AG04450 (cell line): ENCODE measurements around the gene CDS2. TPM values are rescaled to one million over a fixed set of nuclear protein-coding genes. Genes with fewer than 3 reads are reported as not detected.
"Not testable (repeated sequence)": the region's sequence is repeated elsewhere in the genome, so short reads cannot be mapped to it uniquely, and the experiment has no call there.

ENCODE experiments used
- CTCF ChIA-PET: fragments of 300-600, 350-600 bp; formaldehyde crosslinking; extraction: SDS; loops from one replicate; lab custom pipeline; 2022; ENCODE audit warnings: antibody characterized with exemption, inconsistent platforms; lab: Charles Lee
- POLR2A ChIA-PET: fragments of 350-600 bp; formaldehyde crosslinking; extraction: SDS; loops from one replicate; lab custom pipeline; 2021; ENCODE audit warnings: antibody characterized with exemption, inconsistent platforms; lab: Yijun Ruan, JAX
- DNase-seq: peaks from one replicate; pipeline ENCODE4 v3.0.0-alpha.2; 2011; ENCODE audit warnings: low read depth, low spot score
- H3K27ac ChIP-seq: one replicate; pipeline ENCODE4 v1.5.1; 2012; ENCODE audit warnings: low read depth, low read length, control low read depth
- H3K27me3 ChIP-seq: one replicate; pipeline ENCODE4 v1.6.0; 2012; ENCODE audit warnings: low read length; ENCODE audit not compliant: control insufficient read depth, insufficient read depth
- H3K4me3 ChIP-seq: 2 replicates; pipeline ENCODE4 v1.5.1; 2011; ENCODE audit warnings: mild to moderate bottlenecking, low read depth, low read length, control low read depth
- H3K9me3 ChIP-seq: 2 replicates; pipeline ENCODE4 v1.5.1; 2012; ENCODE audit warnings: low read length; ENCODE audit not compliant: control insufficient read depth, insufficient read depth
- polyA plus RNA-seq: library from polyadenylated mRNA; depleted of rRNA; stranded (reverse); fragments of >200 nt; gene quantifications from 2 replicates; pipeline ENCODE4 v1.2.3, GENCODE V29; 2011
- TF ChIP-seq, protein P1 (sequence below): IDR thresholded peaks from 2 replicates; pipeline ENCODE4 v1.5.1; 2011; ENCODE audit warnings: low read depth, low read length, control low read depth, inconsistent platforms

CDS2 gene
- polyA plus RNA-seq, 1 experiment: 48.7 TPM

DNA sequence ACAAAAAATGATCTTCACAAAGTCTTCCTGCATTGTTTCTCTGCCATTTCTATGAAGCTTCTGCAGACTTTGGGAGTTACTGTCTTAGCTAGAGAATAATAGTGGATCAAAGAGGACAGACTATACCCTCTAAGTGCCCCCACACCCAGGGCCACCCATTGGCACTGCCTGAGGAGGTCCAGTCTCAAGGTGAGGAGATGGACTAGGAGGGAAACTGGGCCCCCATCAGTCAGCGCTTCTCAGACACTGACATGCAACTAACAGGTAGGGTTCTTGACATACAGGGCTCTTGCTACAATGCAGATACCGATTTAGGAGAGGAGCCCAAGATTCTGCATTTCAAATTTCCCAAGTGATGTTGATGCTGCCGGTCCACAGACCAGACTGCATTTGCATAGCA is 31.4 kb upstream of the CDS2 start:
- Histone ChIP-seq H3K27me3 (no peaks in the 10 kb centered on the region), H3K4me3 (no peak overlapping the region), H3K9me3 (no peaks in the 10 kb centered on the region), H3K27ac (no peak overlapping the region)
- TF ChIP-seq, protein P1, sequence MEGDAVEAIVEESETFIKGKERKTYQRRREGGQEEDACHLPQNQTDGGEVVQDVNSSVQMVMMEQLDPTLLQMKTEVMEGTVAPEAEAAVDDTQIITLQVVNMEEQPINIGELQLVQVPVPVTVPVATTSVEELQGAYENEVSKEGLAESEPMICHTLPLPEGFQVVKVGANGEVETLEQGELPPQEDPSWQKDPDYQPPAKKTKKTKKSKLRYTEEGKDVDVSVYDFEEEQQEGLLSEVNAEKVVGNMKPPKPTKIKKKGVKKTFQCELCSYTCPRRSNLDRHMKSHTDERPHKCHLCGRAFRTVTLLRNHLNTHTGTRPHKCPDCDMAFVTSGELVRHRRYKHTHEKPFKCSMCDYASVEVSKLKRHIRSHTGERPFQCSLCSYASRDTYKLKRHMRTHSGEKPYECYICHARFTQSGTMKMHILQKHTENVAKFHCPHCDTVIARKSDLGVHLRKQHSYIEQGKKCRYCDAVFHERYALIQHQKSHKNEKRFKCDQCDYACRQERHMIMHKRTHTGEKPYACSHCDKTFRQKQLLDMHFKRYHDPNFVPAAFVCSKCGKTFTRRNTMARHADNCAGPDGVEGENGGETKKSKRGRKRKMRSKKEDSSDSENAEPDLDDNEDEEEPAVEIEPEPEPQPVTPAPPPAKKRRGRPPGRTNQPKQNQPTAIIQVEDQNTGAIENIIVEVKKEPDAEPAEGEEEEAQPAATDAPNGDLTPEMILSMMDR: no peak
- no peak for DNase-seq
- POLR2A ChIA-PET: no interaction called here
- CTCF ChIA-PET: no interaction called here

DNA sequence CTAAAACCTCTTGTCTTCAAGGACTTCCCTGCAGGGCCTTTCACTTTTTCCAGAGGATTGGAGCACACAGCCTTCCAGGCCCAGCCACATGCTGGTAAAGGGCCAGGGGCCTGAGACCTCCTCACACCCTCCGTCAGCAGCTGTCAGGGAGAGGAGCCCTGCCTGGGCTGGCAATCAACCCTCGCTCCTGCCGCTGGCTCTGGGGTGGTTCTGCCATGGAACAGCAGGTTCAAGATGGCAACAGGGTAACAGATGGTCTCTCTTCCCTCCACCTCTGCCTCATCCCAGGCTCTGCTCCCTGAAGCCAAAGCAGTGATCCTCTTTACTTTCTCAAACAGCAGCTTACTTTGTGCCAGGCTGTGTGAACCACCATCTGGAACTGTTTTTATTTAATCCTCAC is 30.9 kb upstream of the CDS2 start:
- Histone ChIP-seq H3K27ac (no peak overlapping the region), H3K9me3 (no peaks in the 10 kb centered on the region), H3K4me3 (no peak overlapping the region), H3K27me3 (no peaks in the 10 kb centered on the region)
- TF ChIP-seq, protein P1: no peak
- CTCF ChIA-PET: no interaction called here
- no peak for DNase-seq
- POLR2A ChIA-PET: interaction anchor here (1.0 kb wide), 1 partner anchor 154 kb away, joined by 11 read pairs; no protein-coding TSS in a partner anchor

DNA sequence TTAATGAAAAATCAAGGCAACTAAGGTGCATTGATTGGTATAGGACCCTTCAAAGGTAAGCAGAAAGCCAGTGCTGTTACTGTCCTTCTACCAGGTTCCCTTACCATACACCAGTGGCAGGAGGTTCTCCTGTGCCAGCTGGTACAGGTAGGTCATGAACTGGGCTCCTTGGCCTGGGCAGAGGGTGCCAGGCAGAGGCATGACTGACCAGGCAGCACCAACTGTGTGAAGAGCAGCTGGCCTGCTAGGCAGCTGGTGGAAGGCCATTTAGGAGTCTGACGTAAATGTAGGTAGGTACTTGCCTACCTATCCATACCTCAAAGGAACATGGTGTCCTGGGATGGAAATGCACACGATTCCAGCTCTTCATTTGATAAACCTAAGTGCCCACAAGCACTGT is 30.3 kb upstream of the CDS2 start:
- Histone ChIP-seq H3K27me3 (no peaks in the 10 kb centered on the region), H3K9me3 (no peaks in the 10 kb centered on the region), H3K27ac (no peak overlapping the region), H3K4me3 (no peak overlapping the region)
- TF ChIP-seq, protein P1: no peak
- POLR2A ChIA-PET: interaction anchor here (1.0 kb wide), 1 partner anchor 154 kb away, joined by 11 read pairs; no protein-coding TSS in a partner anchor
- CTCF ChIA-PET: no interaction called here
- no peak for DNase-seq

DNA sequence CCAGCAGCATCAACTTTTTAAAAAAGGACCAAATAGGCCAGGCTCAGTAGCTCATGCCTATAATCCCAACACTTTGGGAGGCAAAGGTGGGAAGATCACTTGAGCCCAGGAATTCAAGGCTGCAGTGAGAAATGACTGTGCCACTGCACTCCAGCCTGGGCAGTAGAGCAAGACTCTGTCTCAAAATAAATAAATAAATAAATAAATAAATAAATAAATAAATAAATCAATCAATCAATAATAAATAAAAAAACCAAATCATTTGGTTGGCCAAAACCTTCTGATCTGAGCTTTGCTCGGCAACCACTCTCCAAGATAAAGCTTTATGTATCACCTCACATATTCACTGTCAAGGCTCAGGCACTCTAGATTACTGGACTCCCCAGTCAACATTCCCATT is 27.8 kb upstream of the CDS2 start:
- H3K27me3 ChIP-seq, POLR2A ChIA-PET, H3K9me3 ChIP-seq, H3K27ac ChIP-seq, DNase-seq, H3K4me3 ChIP-seq: not testable (repeated sequence)
- CTCF ChIA-PET: interaction anchor here (0.6 to 4.3 kb wide), 6 partner anchors 63 to 377 kb away, joined by 3 to 42 read pairs (median 4); no protein-coding TSS in a partner anchor

DNA sequence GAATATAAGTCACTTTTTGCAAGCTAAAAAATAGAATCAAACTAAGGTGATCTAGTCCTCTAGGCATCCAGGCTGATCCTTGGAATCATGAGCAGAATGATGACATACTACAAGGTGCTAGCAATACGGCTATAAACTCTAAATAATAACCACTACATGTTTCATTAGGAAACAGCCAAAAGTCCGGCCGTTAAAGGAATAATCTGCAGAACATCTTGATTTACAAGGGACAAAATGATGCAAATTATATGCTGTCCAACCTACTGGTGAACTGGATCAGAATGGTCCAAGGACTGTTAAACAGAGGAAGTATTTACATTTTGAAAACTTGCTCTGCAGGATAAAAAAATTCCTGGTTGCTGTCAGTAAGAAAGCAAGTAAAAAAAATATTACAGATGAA is 26.9 kb upstream of the CDS2 start:
- H3K9me3 ChIP-seq, H3K4me3 ChIP-seq, DNase-seq, H3K27me3 ChIP-seq, H3K27ac ChIP-seq, POLR2A ChIA-PET: not testable (repeated sequence)
- CTCF ChIA-PET: interaction anchor here (0.6 to 4.3 kb wide), 15 partner anchors 8 to 492 kb away, joined by 3 to 42 read pairs (median 6); no protein-coding TSS in a partner anchor

DNA sequence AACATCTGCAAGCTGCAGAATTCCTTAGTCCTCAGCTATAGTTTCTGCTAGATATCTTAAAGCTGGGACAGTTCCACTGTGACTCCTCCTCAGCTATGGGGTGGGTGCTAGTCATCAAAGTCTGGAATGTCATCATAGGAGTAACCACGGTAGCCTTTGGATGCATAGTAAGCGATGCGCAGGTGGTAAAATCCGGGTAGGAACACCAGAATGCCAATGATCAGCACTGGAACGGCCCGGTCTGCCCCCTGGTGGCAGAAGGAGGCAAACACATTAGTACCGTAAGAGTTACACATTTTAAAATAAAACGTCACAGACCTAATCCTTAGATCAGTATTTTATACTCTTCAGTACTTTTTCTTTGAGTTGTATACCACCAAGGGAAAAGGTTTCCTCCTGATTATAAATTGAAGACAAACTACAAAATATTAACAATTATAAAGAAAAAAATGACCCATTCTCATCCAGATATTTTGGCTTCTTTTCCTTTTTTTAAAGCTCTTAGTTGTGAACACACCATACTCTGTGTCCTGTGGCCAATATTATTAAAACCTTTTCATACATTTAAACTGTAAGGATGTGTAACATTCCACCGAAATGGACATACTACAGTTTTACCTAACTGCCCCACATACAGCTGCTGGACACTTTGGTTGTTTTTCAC is 26.0 kb upstream of the CDS2 start:
- POLR2A ChIA-PET: interaction anchor here (0.5 kb wide), 1 partner anchor 63 kb away, joined by 4 read pairs; no protein-coding TSS in a partner anchor
- TF ChIP-seq, protein P1: peak; percentile 79
- Histone ChIP-seq H3K27me3 (no peaks in the 10 kb centered on the region), H3K4me3 (no peak overlapping the region), H3K9me3 (no peaks in the 10 kb centered on the region), H3K27ac (no peak overlapping the region)
- DNase-seq: no peak
- CTCF ChIA-PET: interaction anchor here (0.6 to 4.3 kb wide), 40 partner anchors 9 to 492 kb away, joined by 3 to 42 read pairs (median 4); no protein-coding TSS in a partner anchor
